Transverse colon (tissue), 3 donors: ENCODE results near the gene ACSM2B.

Experiments used
- POLR2A ChIP-seq: fragments of 450-650 bp; IDR thresholded peaks from one replicate; pipeline ENCODE4 v1.6.1; 2016; ENCODE audit warnings: antibody characterized with exemption, mild to moderate bottlenecking, moderate library complexity
- TF ChIP-seq, protein P1 (sequence below), 5 experiments: fragments of 200-600 bp in 3 of 5; fragments of 450-650 bp in 2 of 5; sonication (generic) in 3 of 5; IDR thresholded peaks; 1 replicate in 2 of 5; 2 replicates in 3 of 5; pipeline ENCODE4 v1.5.1; 2016 to 2017; ENCODE audit warnings: antibody characterized with exemption in 5 of 5, inconsistent platforms in 3 of 5, mild to moderate bottlenecking in 2 of 5, moderate library complexity in 1 of 5

DNA sequence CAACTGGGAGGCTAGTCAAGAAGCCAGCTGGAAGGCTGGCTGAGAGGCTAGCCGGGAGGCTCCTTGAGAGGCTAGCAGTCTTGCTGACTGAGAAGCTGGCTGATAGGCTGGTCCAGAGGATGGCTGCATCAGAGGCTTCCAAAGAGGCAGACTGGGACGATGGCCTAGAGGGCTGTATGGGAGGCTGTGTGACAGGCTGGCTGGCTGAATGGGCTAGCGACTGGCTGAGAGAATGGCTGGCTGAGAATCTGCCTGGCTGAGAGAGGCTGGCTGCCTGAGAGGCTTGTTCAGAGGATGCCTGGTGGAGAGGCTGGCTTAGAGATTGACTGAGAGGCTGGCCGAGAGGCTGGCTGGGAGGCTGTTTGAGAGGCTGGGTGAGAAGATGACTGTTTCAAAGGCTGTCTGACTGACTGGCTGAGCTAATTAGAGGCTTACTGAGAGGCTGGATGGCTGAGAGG lies 34.8 kb upstream of the ACSM2B start:
- TF ChIP-seq, protein P1, sequence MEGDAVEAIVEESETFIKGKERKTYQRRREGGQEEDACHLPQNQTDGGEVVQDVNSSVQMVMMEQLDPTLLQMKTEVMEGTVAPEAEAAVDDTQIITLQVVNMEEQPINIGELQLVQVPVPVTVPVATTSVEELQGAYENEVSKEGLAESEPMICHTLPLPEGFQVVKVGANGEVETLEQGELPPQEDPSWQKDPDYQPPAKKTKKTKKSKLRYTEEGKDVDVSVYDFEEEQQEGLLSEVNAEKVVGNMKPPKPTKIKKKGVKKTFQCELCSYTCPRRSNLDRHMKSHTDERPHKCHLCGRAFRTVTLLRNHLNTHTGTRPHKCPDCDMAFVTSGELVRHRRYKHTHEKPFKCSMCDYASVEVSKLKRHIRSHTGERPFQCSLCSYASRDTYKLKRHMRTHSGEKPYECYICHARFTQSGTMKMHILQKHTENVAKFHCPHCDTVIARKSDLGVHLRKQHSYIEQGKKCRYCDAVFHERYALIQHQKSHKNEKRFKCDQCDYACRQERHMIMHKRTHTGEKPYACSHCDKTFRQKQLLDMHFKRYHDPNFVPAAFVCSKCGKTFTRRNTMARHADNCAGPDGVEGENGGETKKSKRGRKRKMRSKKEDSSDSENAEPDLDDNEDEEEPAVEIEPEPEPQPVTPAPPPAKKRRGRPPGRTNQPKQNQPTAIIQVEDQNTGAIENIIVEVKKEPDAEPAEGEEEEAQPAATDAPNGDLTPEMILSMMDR (IDR thresholded peaks at IDR 0.05): no peak
- no peak for TF ChIP-seq POLR2A
